ENCODE data around the gene ARHGAP31.

ARHGAP31 gene

DNA sequence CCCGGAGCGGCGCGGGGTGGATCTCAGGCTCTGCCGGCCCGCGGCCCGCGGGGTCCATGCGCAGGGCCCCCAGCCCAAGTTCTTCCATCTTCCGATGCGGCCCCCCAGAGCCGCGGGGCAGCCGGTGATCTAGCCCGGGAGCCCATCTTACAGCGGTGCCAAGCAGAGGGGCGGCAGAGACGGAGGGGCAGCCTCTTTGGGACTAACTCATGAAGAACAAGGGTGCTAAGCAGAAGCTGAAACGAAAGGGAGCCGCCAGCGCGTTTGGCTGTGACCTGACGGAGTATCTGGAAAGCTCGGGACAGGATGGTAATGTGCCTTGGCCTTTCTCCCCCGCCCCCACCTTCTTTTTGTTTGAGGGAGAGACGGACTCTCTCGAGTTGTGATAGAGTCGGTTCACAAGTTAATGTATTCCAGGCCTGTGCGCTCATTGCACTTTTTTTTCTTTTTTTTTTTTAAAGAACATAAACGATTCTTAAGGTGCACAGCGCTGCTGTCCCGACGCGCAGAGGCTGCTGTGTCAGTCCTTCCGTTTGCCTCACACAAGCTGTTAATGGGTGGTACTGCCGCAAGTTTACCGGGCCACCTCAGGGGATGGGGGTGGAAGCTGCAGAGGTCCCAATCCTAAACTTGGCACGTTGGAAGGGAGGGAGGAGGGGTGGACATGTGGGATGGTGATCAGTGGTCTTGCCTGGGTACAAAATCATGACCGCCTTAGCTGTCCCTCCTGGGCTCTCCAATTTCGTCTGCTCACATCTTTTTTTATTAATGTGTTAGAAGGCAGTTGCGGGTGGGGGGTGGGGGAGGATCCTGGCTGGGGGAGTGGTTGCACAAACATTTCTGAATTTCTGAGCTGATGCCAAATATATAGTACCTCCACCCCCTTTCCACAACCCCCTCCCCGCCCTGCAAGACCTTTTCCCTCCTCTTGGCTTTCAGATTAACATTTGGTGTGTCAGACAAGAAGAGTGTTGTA is 801 bp downstream of the ARHGAP31 start:
- ChIA-PET POLR2A (interaction anchor here (0.9 to 2.4 kb wide), 6 partner anchors 9 to 54 kb away, joined by 3 to 10 read pairs (median 4); partner anchors contain the start of gene B4GALT4), CTCF (interaction anchor here (0.6 kb wide), 2 partner anchors 21 to 36 kb away, joined by 3 read pairs; no protein-coding TSS in a partner anchor)
- no peak for TF ChIP-seq ZNF624 (tag by site-specific recombination; IDR thresholded peaks at IDR 0.05)
- peak; percentile 44; the same call in 1 of the 2 replicates for TF ChIP-seq SP2 (tag by site-specific recombination; IDR thresholded peaks at IDR 0.05)
- peak; percentile 26 for TF ChIP-seq ZFHX2 (tag by site-specific recombination; conservative IDR thresholded peaks at IDR 0.05)
- peak; percentile 39 for TF ChIP-seq GLIS1 (tag by site-specific recombination; IDR thresholded peaks at IDR 0.05)
- TF ChIP-seq, protein P1, sequence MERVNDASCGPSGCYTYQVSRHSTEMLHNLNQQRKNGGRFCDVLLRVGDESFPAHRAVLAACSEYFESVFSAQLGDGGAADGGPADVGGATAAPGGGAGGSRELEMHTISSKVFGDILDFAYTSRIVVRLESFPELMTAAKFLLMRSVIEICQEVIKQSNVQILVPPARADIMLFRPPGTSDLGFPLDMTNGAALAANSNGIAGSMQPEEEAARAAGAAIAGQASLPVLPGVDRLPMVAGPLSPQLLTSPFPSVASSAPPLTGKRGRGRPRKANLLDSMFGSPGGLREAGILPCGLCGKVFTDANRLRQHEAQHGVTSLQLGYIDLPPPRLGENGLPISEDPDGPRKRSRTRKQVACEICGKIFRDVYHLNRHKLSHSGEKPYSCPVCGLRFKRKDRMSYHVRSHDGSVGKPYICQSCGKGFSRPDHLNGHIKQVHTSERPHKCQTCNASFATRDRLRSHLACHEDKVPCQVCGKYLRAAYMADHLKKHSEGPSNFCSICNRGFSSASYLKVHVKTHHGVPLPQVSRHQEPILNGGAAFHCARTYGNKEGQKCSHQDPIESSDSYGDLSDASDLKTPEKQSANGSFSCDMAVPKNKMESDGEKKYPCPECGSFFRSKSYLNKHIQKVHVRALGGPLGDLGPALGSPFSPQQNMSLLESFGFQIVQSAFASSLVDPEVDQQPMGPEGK (tag by site-specific recombination; IDR thresholded peaks at IDR 0.05), result peak; percentile 11; the same call in 1 of the 2 replicates
- peak; percentile 71 for TF ChIP-seq ZNF394 (tag by site-specific recombination; IDR thresholded peaks at IDR 0.05; ENCODE audit: borderline replicate concordance)
- TF ChIP-seq, protein P2, sequence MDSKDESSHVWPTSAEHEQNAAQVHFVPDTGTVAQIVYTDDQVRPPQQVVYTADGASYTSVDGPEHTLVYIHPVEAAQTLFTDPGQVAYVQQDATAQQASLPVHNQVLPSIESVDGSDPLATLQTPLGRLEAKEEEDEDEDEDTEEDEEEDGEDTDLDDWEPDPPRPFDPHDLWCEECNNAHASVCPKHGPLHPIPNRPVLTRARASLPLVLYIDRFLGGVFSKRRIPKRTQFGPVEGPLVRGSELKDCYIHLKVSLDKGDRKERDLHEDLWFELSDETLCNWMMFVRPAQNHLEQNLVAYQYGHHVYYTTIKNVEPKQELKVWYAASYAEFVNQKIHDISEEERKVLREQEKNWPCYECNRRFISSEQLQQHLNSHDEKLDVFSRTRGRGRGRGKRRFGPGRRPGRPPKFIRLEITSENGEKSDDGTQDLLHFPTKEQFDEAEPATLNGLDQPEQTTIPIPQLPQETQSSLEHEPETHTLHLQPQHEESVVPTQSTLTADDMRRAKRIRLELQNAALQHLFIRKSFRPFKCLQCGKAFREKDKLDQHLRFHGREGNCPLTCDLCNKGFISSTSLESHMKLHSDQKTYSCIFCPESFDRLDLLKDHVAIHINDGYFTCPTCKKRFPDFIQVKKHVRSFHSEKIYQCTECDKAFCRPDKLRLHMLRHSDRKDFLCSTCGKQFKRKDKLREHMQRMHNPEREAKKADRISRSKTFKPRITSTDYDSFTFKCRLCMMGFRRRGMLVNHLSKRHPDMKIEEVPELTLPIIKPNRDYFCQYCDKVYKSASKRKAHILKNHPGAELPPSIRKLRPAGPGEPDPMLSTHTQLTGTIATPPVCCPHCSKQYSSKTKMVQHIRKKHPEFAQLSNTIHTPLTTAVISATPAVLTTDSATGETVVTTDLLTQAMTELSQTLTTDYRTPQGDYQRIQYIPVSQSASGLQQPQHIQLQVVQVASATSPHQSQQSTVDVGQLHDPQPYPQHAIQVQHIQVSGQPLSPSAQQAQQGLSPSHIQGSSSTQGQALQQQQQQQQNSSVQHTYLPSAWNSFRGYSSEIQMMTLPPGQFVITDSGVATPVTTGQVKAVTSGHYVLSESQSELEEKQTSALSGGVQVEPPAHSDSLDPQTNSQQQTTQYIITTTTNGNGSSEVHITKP (tag by site-specific recombination; IDR thresholded peaks at IDR 0.05), result peak; percentile 87
- TF ChIP-seq, protein P3, sequence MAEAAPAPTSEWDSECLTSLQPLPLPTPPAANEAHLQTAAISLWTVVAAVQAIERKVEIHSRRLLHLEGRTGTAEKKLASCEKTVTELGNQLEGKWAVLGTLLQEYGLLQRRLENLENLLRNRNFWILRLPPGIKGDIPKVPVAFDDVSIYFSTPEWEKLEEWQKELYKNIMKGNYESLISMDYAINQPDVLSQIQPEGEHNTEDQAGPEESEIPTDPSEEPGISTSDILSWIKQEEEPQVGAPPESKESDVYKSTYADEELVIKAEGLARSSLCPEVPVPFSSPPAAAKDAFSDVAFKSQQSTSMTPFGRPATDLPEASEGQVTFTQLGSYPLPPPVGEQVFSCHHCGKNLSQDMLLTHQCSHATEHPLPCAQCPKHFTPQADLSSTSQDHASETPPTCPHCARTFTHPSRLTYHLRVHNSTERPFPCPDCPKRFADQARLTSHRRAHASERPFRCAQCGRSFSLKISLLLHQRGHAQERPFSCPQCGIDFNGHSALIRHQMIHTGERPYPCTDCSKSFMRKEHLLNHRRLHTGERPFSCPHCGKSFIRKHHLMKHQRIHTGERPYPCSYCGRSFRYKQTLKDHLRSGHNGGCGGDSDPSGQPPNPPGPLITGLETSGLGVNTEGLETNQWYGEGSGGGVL (tag by site-specific recombination; IDR thresholded peaks at IDR 0.05), result 0 out of 2 replicates have a peak, but pooled peaks have one; percentile 24
- no peak for TF ChIP-seq ZNF211 (tag by site-specific recombination; IDR thresholded peaks at IDR 0.05; ENCODE audit: low read depth)
- TF ChIP-seq ZBTB20 (tag by site-specific recombination; IDR thresholded peaks at IDR 0.05), result peak; percentile 36; the same call in 1 of the 2 replicates
- TF ChIP-seq EGR2 (tag by site-specific recombination; IDR thresholded peaks at IDR 0.05; ENCODE audit: low read depth), result 0 out of 2 replicates have a peak, but pooled peaks have one; percentile 37
- Histone ChIP-seq H3K4me1 (ENCODE audit: control insufficient read depth, insufficient read depth, low read length) (no peaks in the 10 kb centered on the region), H3K27ac (ENCODE audit: extremely low read depth, low read depth, low read length) (peak overlapping the region; percentile 79; the same call in 1 of the 2 replicates), H3K9me3 (ENCODE audit: control insufficient read depth, insufficient read depth, low read depth, low read length) (no peaks in the 10 kb centered on the region), H3K36me3 (ENCODE audit: control insufficient read depth in 2 of 2, insufficient read depth in 1 of 2, low read length in 2 of 2) (peaks cover 0 to 14% of the 10 kb centered on the region in 2 experiments; a peak in 1 of 3 replicates), H3K4me3 (ENCODE audit: low read depth, low read length) (peak overlapping the region; percentile 66)

DNA sequence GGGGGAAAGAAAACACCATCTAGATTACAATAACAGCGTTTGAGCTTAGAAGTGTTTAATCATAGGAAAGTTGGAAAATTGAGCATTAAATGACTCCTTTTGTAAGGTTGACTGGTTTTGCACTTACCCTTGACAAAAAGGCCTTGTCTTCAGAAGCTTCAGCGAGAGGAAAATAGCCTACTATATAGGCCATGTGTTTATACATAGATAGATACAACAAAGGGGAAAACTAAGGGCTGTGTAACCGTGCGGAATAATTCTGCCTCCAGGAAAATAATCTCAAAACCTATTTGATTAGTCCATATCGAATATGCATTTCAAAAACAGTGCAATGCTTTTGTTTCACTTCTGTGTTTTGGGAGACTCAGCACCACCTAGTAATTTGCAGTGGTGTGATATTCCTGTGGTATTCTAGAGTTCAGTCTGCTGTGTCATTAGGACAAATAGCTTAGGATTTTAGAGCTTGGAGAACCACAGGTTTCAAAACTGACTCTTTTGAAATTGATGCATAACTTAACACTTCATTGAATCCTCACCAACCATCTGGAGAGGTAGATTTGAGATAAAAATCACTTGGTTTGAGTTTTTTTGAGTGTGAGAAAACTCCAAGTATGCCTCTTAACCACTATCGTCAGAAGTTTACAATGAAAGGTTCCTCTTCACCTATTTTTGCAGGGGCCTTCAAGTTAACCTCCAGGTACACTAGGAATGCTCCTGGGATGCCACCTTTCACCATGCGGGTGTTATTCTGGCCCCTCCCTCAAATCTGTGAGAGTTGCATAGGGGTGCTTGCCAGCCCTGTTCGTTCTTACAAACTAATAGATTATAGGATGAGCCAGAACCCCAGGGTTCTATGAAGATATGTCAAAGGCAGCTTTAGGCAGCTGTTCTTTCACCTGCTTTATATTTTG is 1.9 kb downstream of the ARHGAP31 start:
- Histone ChIP-seq H3K27ac (ENCODE audit: extremely low read depth, low read depth, low read length) (no peak overlapping the region), H3K36me3 (ENCODE audit: control insufficient read depth in 2 of 2, insufficient read depth in 1 of 2, low read length in 2 of 2) (peaks cover 0 to 14% of the 10 kb centered on the region in 2 experiments; a peak in 1 of 3 replicates), H3K9me3 (ENCODE audit: control insufficient read depth, insufficient read depth, low read depth, low read length) (no peaks in the 10 kb centered on the region), H3K4me1 (ENCODE audit: control insufficient read depth, insufficient read depth, low read length) (no peaks in the 10 kb centered on the region), H3K4me3 (ENCODE audit: low read depth, low read length) (no peak overlapping the region; the same call in 1 of the 2 replicates)
- CTCF ChIA-PET, result interaction anchor here (0.6 kb wide), 1 partner anchor 459 kb away, joined by 4 read pairs; no protein-coding TSS in a partner anchor
- POLR2A ChIA-PET, result interaction anchor here (0.9 to 2.4 kb wide), 4 partner anchors 8 to 55 kb away, joined by 3 to 10 read pairs (median 4); partner anchors contain the start of gene B4GALT4
- no peak for TF ChIP-seq ZSCAN23 (tag by site-specific recombination; IDR thresholded peaks at IDR 0.05)
- TF ChIP-seq ZNF341 (tag by site-specific recombination; IDR thresholded peaks at IDR 0.05; ENCODE audit: low read depth), result no peak
- TF ChIP-seq, protein P4, sequence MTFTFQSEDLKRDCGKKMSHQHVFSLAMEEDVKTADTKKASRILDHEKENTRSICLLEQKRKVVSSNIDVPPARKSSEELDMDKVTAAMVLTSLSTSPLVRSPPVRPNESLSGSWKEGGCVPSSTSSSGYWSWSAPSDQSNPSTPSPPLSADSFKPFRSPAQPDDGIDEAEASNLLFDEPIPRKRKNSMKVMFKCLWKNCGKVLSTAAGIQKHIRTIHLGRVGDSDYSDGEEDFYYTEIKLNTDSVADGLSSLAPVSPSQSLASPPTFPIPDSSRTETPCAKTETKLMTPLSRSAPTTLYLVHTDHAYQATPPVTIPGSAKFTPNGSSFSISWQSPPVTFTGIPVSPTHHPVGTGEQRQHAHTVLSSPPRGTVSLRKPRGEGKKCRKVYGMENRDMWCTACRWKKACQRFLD (tag by site-specific recombination; IDR thresholded peaks at IDR 0.05), result no peak
- no peak for TF ChIP-seq ZNF19 (tag by site-specific recombination; IDR thresholded peaks at IDR 0.05; ENCODE audit: low read depth)
- TF ChIP-seq, protein P5, sequence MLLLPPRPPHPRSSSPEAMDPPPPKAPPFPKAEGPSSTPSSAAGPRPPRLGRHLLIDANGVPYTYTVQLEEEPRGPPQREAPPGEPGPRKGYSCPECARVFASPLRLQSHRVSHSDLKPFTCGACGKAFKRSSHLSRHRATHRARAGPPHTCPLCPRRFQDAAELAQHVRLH (tag by site-specific recombination; IDR thresholded peaks at IDR 0.05), result no peak
- TF ChIP-seq ZNF776 (tag by site-specific recombination; IDR thresholded peaks at IDR 0.05; ENCODE audit: borderline replicate concordance), result no peak
- no peak for TF ChIP-seq ZNF211 (tag by site-specific recombination; IDR thresholded peaks at IDR 0.05; ENCODE audit: low read depth)
- TF ChIP-seq ZNF274 (IDR thresholded peaks at IDR 0.05; ENCODE audit: low read length), result no peak
- no peak for TF ChIP-seq ZNF274 (tag by site-specific recombination; IDR thresholded peaks at IDR 0.05; ENCODE audit: borderline replicate concordance)
- no peak for TF ChIP-seq ZNF354C (tag by site-specific recombination; IDR thresholded peaks at IDR 0.05; ENCODE audit: borderline replicate concordance, low read depth)
- TF ChIP-seq ZNF571 (tag by site-specific recombination; IDR thresholded peaks at IDR 0.05), result no peak
